RWPE1 (cell line): Measurements from ENCODE around the gene CMTM2.

Experiments
- CTCF ChIA-PET: fragments of 350-600 bp; sonication (Branson Sonifier 250); formaldehyde crosslinking; extraction: SDS; loops from one replicate; lab custom pipeline; 2021; lab: Yijun Ruan, JAX
- POLR2A ChIA-PET: fragments of 400-600 bp; formaldehyde crosslinking; extraction: SDS; loops from one replicate; lab custom pipeline; 2020; ENCODE audit warnings: antibody characterized with exemption; ENCODE audit not compliant: low non-redundant PET; lab: Yijun Ruan, JAX
- DNase-seq: peaks from one replicate; pipeline ENCODE4 v3.0.0; 2012; ENCODE audit warnings: low spot score
- H3K27ac ChIP-seq: fragments of 450-650 bp; 2 replicates; pipeline ENCODE4 v1.5.1; 2017
- TF ChIP-seq, protein P1 (sequence below): fragments of 450-650 bp; conservative IDR thresholded peaks from 2 replicates; pipeline ENCODE4 v1.5.1; 2017; ENCODE audit warnings: low read depth, mild to moderate bottlenecking

Gene CMTM2

GRCh38 chr16:66547101-66547989, 31.9 kb upstream of the CMTM2 start:
- CTCF ChIA-PET, result interaction anchor here (0.6 to 1.4 kb wide), 4 partner anchors 10 to 651 kb away, joined by 3 to 4 read pairs (median 3); no protein-coding TSS in a partner anchor

GRCh38 chr16:66548068-66548467, 31.2 kb upstream of the CMTM2 start:
- peak overlapping the region; percentile 58 for H3K27ac ChIP-seq
- TF ChIP-seq, protein P1, sequence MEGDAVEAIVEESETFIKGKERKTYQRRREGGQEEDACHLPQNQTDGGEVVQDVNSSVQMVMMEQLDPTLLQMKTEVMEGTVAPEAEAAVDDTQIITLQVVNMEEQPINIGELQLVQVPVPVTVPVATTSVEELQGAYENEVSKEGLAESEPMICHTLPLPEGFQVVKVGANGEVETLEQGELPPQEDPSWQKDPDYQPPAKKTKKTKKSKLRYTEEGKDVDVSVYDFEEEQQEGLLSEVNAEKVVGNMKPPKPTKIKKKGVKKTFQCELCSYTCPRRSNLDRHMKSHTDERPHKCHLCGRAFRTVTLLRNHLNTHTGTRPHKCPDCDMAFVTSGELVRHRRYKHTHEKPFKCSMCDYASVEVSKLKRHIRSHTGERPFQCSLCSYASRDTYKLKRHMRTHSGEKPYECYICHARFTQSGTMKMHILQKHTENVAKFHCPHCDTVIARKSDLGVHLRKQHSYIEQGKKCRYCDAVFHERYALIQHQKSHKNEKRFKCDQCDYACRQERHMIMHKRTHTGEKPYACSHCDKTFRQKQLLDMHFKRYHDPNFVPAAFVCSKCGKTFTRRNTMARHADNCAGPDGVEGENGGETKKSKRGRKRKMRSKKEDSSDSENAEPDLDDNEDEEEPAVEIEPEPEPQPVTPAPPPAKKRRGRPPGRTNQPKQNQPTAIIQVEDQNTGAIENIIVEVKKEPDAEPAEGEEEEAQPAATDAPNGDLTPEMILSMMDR, result no peak
- POLR2A ChIA-PET, result no interaction called here
- no peak for DNase-seq
- CTCF ChIA-PET, result interaction anchor here (0.6 to 1.4 kb wide), 3 partner anchors 56 to 650 kb away, joined by 3 read pairs; no protein-coding TSS in a partner anchor

More at GRCh38 chr16:66547101-66547989, 31.9 kb upstream of the CMTM2 start:
- POLR2A ChIA-PET, result no interaction called here
- peak overlapping the region; percentile 58 for H3K27ac ChIP-seq
- TF ChIP-seq, protein P1, result no peak
- no peak for DNase-seq

DNA sequence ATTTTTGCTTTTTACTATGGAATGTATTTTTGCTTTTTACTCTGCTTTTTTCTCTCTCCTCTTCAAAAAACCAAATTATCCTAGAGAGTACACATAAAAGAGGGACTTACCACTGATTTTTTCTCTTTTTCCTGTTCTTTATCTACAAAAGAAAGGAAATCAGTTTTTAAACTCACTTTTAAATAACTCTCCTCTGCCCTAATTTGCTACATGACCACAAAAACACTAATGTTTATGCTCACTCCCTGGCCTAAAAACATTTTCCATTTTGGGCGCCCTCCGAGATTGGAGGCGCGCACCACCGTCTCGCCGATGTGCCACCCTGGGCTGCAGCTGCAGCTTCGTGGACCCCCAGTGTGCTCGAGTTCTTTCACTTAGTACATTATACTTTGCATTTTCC, 30.4 kb upstream of the CMTM2 start:
- ChIA-PET CTCF (no interaction called here), POLR2A (no interaction called here)
- TF ChIP-seq, protein P1, result no peak
- peak overlapping the region; percentile 91 for H3K27ac ChIP-seq
- no peak for DNase-seq

DNA sequence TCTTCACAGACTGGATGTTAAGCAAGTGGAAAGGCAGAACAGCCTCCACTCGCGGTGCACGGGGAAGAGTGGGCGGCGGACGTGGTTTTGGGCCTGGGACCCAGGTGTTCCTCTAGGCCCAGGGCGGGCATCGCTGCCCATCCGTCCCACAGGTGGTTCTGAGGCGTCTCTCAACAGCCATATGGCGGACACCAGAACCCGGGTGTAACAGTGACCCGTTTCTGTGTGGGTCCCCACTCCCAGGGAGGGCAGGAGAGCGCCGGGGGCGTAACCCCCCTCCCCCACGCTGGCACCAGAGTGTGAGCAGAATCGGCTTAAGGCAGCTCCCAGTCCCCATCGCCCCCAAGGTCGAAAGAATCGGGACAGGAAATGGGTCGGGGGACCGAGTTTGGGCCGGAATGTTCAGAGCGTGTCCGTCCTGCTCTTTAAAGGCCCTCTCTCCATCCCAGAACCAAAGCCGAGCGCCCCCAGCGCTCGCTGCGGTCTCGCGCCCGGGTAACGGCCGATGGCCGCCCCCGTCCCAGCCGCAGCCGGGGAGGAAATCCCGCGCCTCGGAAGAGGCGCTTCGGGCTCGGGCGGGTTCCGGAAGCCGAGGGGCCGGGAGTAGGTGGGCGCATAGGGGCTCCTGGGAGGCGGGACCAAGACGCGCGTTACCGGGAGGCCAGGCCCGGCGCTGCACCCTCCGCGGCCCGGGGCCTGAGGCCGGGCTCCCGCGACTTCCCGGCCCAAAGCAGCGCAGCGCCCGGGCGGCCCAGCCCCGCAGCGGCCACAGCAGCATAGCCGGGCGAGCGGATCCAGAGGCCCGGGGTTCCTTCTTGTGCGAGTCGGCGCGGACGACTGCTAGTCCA, 29.8 kb upstream of the CMTM2 start, which contains the start of gene TK2:
Gene TK2 (minus strand): TSS at position 839 of the 848 bp plus-strand sequence. CDS start 61 bp downstream, at position 778.
- DNase-seq, result peak; percentile 65
- TF ChIP-seq, protein P1, result peak; percentile 40
- CTCF ChIA-PET, result interaction anchor here (1.0 kb wide), 1 partner anchor 310 kb away, joined by 3 read pairs; no protein-coding TSS in a partner anchor
- POLR2A ChIA-PET, result no interaction called here
- peak within 1 kb of the TSS; percentile 91 for H3K27ac ChIP-seq

DNA sequence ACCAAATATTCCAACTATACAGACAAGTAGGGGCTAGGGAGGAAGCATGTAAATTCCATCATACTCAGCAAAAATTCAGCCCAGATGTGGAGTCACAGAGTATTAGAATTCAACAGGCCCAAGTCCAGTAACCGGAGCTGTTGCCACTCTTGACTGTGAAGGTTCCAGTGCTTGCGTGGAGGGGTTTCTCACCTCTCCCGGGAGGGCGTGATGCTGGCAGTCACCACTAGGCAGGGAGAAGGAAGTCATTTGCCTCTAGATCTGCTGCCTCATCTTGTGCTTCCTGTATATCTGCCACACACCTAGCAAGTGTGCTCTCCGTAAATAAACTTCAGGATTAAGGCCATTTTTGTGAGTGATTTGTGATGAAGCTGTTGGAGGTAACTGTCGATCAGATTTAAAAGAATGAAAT, 27.9 kb upstream of the CMTM2 start:
- TF ChIP-seq, protein P1, result no peak
- POLR2A ChIA-PET, result no interaction called here

More for the DNA sequence above, 27.9 kb upstream of the CMTM2 start:
- CTCF ChIA-PET, result interaction anchor here (0.6 to 1.4 kb wide), 3 partner anchors 21 to 108 kb away, joined by 3 to 5 read pairs (median 3); no protein-coding TSS in a partner anchor
- no peak for DNase-seq
- peak overlapping the region; percentile 91 for H3K27ac ChIP-seq
